Muscle of leg (tissue), 11 donors: ENCODE data around the gene COTL1. TPM values are rescaled to one million over a fixed set of nuclear protein-coding genes. Genes with fewer than 3 reads are reported as not detected.
A peak's percentile ranks its signal among the peaks of the same experiment; 100 is the strongest.

ENCODE experiments used
- DNase-seq: peaks from one replicate; pipeline ENCODE4 v3.0.0; 2013
- H3K27ac ChIP-seq: one replicate; pipeline ENCODE4 v1.5.1; 2013; ENCODE audit warnings: mild to moderate bottlenecking, low read length, control low read depth
- H3K27me3 ChIP-seq: one replicate; pipeline ENCODE4 v1.6.1; 2013; ENCODE audit warnings: low read length; ENCODE audit not compliant: control insufficient read depth, insufficient read depth
- H3K36me3 ChIP-seq: one replicate; pipeline ENCODE4 v1.6.1; 2013; ENCODE audit warnings: low read length; ENCODE audit not compliant: control insufficient read depth, insufficient read depth
- H3K4me1 ChIP-seq: one replicate; pipeline ENCODE4 v1.6.1; 2013; ENCODE audit warnings: low read length; ENCODE audit not compliant: control insufficient read depth, insufficient read depth
- H3K4me3 ChIP-seq: one replicate; pipeline ENCODE4 v1.5.1; 2013; ENCODE audit warnings: low read length, control low read depth
- H3K9me3 ChIP-seq: replicated peaks from 2 replicates; pipeline ENCODE4 v1.6.1; 2013; ENCODE audit warnings: low read depth, low read length; ENCODE audit not compliant: control insufficient read depth
- WGBS: methylation state at CpG from one replicate; pipeline ENCODE4 v1.1.5; 2013; ENCODE audit warnings: missing lambda C conversion rate; ENCODE audit not compliant: insufficient coverage; 5-methylcytosine and 5-hydroxymethylcytosine counted together
- polyA plus RNA-seq, 8 donors: library from polyadenylated mRNA; unstranded; fragments of 120-200 nt; gene quantifications; one replicate each; pipeline versions ENCODE4 v1.2.1 to v1.2.3, GENCODE V29; 2013; ENCODE audit warnings: inconsistent platforms in 1 of 8, low replicate concordance in 1 of 8; ENCODE audit not compliant: insufficient read length in 8 of 8, insufficient read depth in 1 of 8
- total RNA-seq: library from RNA; stranded (reverse); fragments of 120-200 nt; gene quantifications from one replicate; pipeline ENCODE4 v1.2.4, GENCODE V29; 2013

Gene COTL1
- total and polyA plus RNA-seq, 9 donors: 17.8 to 50.5 (median 32.9) TPM

DNA sequence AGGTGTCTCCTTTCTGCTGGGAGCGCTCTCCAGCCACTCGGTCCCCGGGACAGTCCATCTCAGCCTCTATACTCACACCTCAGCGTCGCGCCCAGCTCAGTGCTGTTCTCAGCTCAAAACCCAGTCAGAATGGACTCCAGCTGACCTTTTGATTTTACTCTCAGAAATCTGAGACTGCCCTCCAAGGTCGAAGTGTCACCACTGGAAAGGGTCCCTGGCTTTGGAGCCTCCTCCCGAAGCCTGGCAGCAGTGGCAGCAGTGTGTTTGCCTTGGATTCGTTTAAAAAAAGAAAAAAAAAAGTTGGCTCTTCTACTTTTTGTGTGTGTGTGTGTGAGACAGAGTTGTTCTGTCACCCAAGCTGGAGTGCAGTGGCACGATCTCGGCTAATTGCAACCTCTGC lies 40.8 kb upstream of the COTL1 start:
- no peaks in the 10 kb centered on the region for H3K4me1 ChIP-seq
- no peak overlapping the region for H3K4me3 ChIP-seq
- no peaks in the 10 kb centered on the region for H3K27me3 ChIP-seq
- no peaks in the 10 kb centered on the region for H3K9me3 ChIP-seq
- WGBS: 81% methylated on average over 7 of the region's 11 CpGs
- DNase-seq: no peak
- no peak overlapping the region for H3K27ac ChIP-seq
- peaks cover 67% of the 10 kb centered on the region for H3K36me3 ChIP-seq

GRCh38 chr16:84657229-84657837 lies 39.5 kb upstream of the COTL1 start:
- Histone ChIP-seq H3K27ac (no peak overlapping the region), H3K27me3 (no peaks in the 10 kb centered on the region), H3K4me1 (no peaks in the 10 kb centered on the region), H3K36me3 (peaks cover 69% of the 10 kb centered on the region), H3K4me3 (no peak overlapping the region), H3K9me3 (no peaks in the 10 kb centered on the region)
- WGBS: 95% methylated on average over 46 of the region's 50 CpGs
- DNase-seq: no peak

GRCh38 chr16:84656649-84657048 lies 38.8 kb upstream of the COTL1 start:
- no peak for DNase-seq
- no peaks in the 10 kb centered on the region for H3K9me3 ChIP-seq
- H3K4me3 ChIP-seq: no peak overlapping the region
- H3K4me1 ChIP-seq: no peaks in the 10 kb centered on the region
- peaks cover 67% of the 10 kb centered on the region for H3K36me3 ChIP-seq
- no peak overlapping the region for H3K27ac ChIP-seq
- 91% methylated on average over 21 of the region's 22 CpGs for WGBS
- H3K27me3 ChIP-seq: no peaks in the 10 kb centered on the region

DNA sequence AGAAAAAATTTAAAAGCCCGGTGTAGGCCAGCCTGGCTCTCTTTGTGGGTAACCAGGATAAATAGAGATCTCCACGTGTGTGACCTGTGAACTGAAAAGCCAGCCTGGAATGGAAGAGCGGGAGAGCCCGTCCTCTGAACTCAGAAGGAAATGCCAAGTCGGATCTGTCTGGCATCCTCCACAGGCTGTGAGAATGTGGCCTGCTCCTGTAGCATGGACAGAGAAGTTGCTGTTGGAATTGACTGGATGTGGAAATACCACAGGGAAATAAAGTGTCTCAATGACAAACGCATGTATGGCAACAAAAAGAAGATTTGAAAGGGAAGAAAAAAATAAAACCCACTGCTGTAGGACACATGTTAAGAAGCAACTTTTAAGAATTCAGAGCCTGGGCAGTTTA lies 37.1 kb upstream of the COTL1 start:
- Histone ChIP-seq H3K4me1 (no peaks in the 10 kb centered on the region), H3K27ac (no peak overlapping the region), H3K27me3 (no peaks in the 10 kb centered on the region), H3K36me3 (peaks cover 56% of the 10 kb centered on the region), H3K9me3 (no peaks in the 10 kb centered on the region), H3K4me3 (no peak overlapping the region)
- WGBS: 61% methylated on average over 6 of the region's 6 CpGs
- DNase-seq: no peak

GRCh38 chr16:84654238-84654637 lies 36.4 kb upstream of the COTL1 start:
- no peak for DNase-seq
- H3K4me1 ChIP-seq: peaks cover 4% of the 10 kb centered on the region
- H3K4me3 ChIP-seq: no peak overlapping the region
- H3K36me3 ChIP-seq: peaks cover 49% of the 10 kb centered on the region
- WGBS: 90% methylated on average over 2 of the region's 3 CpGs
- no peak overlapping the region for H3K27ac ChIP-seq
- H3K27me3 ChIP-seq: no peaks in the 10 kb centered on the region
- no peaks in the 10 kb centered on the region for H3K9me3 ChIP-seq

- no peak overlapping the region for H3K4me3 ChIP-seq
- H3K9me3 ChIP-seq: no peaks in the 10 kb centered on the region
- H3K4me1 ChIP-seq: peaks cover 13% of the 10 kb centered on the region
- no peaks in the 10 kb centered on the region for H3K27me3 ChIP-seq
- WGBS: 85% methylated on average over 7 of the region's 7 CpGs
- DNase-seq: no peak
- no peak overlapping the region for H3K27ac ChIP-seq
- peaks cover 35% of the 10 kb centered on the region for H3K36me3 ChIP-seq
Measured at GRCh38 chr16:84652566-84652965, 34.7 kb upstream of the COTL1 start.

DNA sequence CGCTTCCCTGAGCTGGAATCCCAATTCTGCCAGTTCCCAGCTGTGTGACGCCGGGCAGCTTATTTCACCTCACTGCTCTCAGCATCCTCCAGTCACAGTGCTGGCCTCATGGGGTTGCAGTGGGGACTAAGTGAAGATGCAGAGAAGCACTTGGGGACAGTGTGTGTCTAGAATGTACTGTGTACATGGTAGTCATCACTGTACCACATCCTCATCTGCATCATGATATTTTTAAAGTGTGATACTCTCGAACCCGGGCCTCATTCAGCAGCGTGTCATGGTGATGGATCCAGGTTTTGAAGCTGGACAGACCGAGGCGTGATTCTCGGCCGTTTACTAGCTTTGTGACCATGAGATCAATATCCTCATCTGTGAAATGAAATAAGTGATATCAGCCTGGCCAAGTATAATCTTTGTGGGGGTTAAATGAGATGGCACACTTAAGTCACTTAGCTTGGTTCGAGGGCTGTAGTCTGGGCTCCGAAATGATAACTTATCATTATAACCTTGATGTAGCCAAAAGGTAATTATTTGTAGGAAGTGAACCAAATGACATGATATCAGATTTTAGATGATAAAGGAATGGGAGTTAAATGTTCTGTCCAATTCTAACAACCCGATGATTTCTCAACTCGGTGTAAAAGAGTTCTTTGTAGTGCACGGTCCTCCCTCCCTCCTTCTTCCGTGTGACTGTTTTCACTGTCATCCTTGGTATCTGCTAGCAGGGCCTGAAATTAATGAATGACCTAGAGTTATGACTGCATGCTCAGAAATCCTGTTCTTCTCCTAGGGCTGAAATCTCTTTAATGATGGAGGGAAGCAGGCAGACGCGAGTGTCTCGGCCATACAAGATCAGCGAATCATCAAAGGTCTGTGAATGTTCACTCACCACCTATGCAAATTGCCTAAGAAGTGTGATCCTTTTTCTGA lies 32.4 kb upstream of the COTL1 start:
- H3K4me3 ChIP-seq: no peak overlapping the region
- no peaks in the 10 kb centered on the region for H3K27me3 ChIP-seq
- 77% methylated on average over 8 of the region's 20 CpGs for WGBS

GRCh38 chr16:84649511-84649861 lies 31.6 kb upstream of the COTL1 start:
- Histone ChIP-seq H3K36me3 (peaks cover 20% of the 10 kb centered on the region), H3K27ac (no peak overlapping the region), H3K4me1 (peaks cover 17% of the 10 kb centered on the region), H3K9me3 (no peaks in the 10 kb centered on the region), H3K27me3 (no peaks in the 10 kb centered on the region), H3K4me3 (peak overlapping the region; percentile 49)
- DNase-seq: no peak
- 58% methylated on average over 3 of the region's 11 CpGs for WGBS

More for the DNA sequence above, 32.4 kb upstream of the COTL1 start:
- Histone ChIP-seq H3K36me3 (peaks cover 25% of the 10 kb centered on the region), H3K4me1 (peaks cover 17% of the 10 kb centered on the region), H3K27ac (no peak overlapping the region), H3K9me3 (no peaks in the 10 kb centered on the region)
- DNase-seq: no peak

GRCh38 chr16:84648595-84649510 lies 31.0 kb upstream of the COTL1 start:
- WGBS: 3% methylated on average over 70 of the region's 96 CpGs
- Histone ChIP-seq H3K27ac (peak overlapping the region; percentile 13), H3K9me3 (no peaks in the 10 kb centered on the region), H3K36me3 (peaks cover 20% of the 10 kb centered on the region), H3K27me3 (no peaks in the 10 kb centered on the region), H3K4me1 (peaks cover 20% of the 10 kb centered on the region), H3K4me3 (peak overlapping the region; percentile 49)
- peak; percentile 46 for DNase-seq
